Activated CD4-positive, alpha-beta T cell treated with anti-CD3 and anti-CD28 coated beads for 36 hours (primary cell): ENCODE data around the gene SLC37A4. TPM values are rescaled to one million over a fixed set of nuclear protein-coding genes. Genes with fewer than 3 reads are reported as not detected.
"Not testable (repeated sequence)": the region's sequence is repeated elsewhere in the genome, so short reads cannot be mapped to it uniquely, and the experiment has no call there.

Experiments used
- ATAC-seq: fragments of 200-7000 bp; cut with Tn5 transposase; one replicate; pipeline ENCODE4 v1.10.0; 2021; ENCODE audit warnings: mild to moderate bottlenecking, moderate library complexity
- CTCF ChIA-PET: fragments of 350-600 bp; sonication (Branson Sonifier 250); formaldehyde crosslinking; loops from one replicate; lab custom pipeline; 2021; ENCODE audit warnings: antibody characterized with exemption; lab: Charles Lee
- POLR2A ChIA-PET: fragments of 350-600 bp; sonication (Branson Sonifier 250); formaldehyde crosslinking; loops from one replicate; lab custom pipeline; 2021; ENCODE audit warnings: antibody characterized with exemption, inconsistent platforms; lab: Charles Lee
- DNase-seq: peaks from one replicate; pipeline ENCODE4 v3.0.0-alpha.2; 2020
- H3K27ac Mint-ChIP-seq: one replicate; pipeline ENCODE4 v1.8.0; 2021; ENCODE audit warnings: mixed read lengths
- H3K27me3 Mint-ChIP-seq: one replicate; pipeline ENCODE4 v1.8.0; 2021; ENCODE audit warnings: mixed read lengths
- H3K36me3 Mint-ChIP-seq: one replicate; pipeline ENCODE4 v1.8.0; 2021; ENCODE audit warnings: low read depth, mixed read lengths
- H3K4me1 Mint-ChIP-seq: one replicate; pipeline ENCODE4 v1.8.0; 2021; ENCODE audit warnings: mixed read lengths
- H3K4me3 Mint-ChIP-seq: one replicate; pipeline ENCODE4 v1.8.0; 2021; ENCODE audit warnings: mild to moderate bottlenecking, moderate library complexity, mixed read lengths
- H3K9me3 Mint-ChIP-seq: one replicate; pipeline ENCODE4 v1.8.0; 2021; ENCODE audit warnings: low read depth, mixed read lengths
- intact Hi-C, 2 experiments: fragments of 100-400 bp; cut with DNase I in 1 of 2; cut with micrococcal nuclease in 1 of 2; formaldehyde crosslinking; loops; one replicate each; pipeline versions ENCODE4 v1.14.2 to v1.15.1; 2022 to 2024; cut with DNase I, micrococcal nuclease
- total RNA-seq, 2 experiments: library from RNA; stranded (reverse); gene quantifications; one replicate each; pipeline ENCODE4 v1.2.3, GENCODE V29; 2021

The SLC37A4 gene
- total RNA-seq, 2 experiments from 2014 or later, result 26.2 to 36.2 TPM

GRCh38 chr11:119018074-119018938 lies 12.4 kb downstream of the SLC37A4 start, which contains the start of the genes RPS25 and TRAPPC4:
Gene RPS25 (minus strand): TSS chr11:119018343. CDS start chr11:119018284, 59 bp downstream.
Gene TRAPPC4 (plus strand): TSS chr11:119018766. CDS start chr11:119018796, 30 bp downstream.
- peaks cover 82% of the 10 kb centered on the region for H3K36me3 Mint-ChIP-seq
- H3K4me1 Mint-ChIP-seq, result peaks cover 53% of the 10 kb centered on the region
- no peaks in the 10 kb centered on the region for H3K9me3 Mint-ChIP-seq
- intact Hi-C loops, result loop anchor here (1.0 to 5.0 kb wide), 18 partner anchors 12 to 659 kb away; partner anchors contain the start of genes CENATAC (in 2 of the 2), HINFP (in 2 of the 2), HYOU1 (in 2 of the 2) and SLC37A4 (in 2 of the 2)
- peak; percentile 98 for DNase-seq
- peak within 1 kb of the TSS; percentile 99 for H3K27ac Mint-ChIP-seq
- ChIA-PET POLR2A (interaction anchor here (0.9 to 1.5 kb wide), 8 partner anchors 13 to 100 kb away, joined by 3 to 6 read pairs (median 3); partner anchors contain the start of genes CENATAC, DPAGT1 and VPS11), CTCF (interaction anchor here (0.6 to 2.1 kb wide), 7 partner anchors 9 to 305 kb away, joined by 3 to 9 read pairs (median 4); partner anchors contain the start of gene CENATAC)
- peak within 1 kb of the TSS; percentile 99 for H3K4me3 Mint-ChIP-seq
- no peaks in the 10 kb centered on the region for H3K27me3 Mint-ChIP-seq
- ATAC-seq, result peak; percentile 92

GRCh38 chr11:119017377-119017776 lies 13.3 kb downstream of the SLC37A4 start:
- DNase-seq, H3K27me3 Mint-ChIP-seq, H3K9me3 Mint-ChIP-seq, ATAC-seq: not testable (repeated sequence)
- ChIA-PET POLR2A (interaction anchor here (0.7 to 1.5 kb wide), 3 partner anchors 14 to 61 kb away, joined by 3 to 6 read pairs (median 3); partner anchors contain the start of genes CENATAC and UPK2), CTCF (interaction anchor here (1.3 kb wide), 1 partner anchor 228 kb away, joined by 8 read pairs; no protein-coding TSS in a partner anchor)
- intact Hi-C loops, result loop anchor here in 1 of 2 experiments (5.0 kb wide), 1 partner anchor 90 kb away; the partner anchor contains the start of gene BCL9L
- Mint-ChIP-seq H3K36me3 (peaks cover 84% of the 10 kb centered on the region), H3K27ac (peak overlapping the region; percentile 99), H3K4me3 (peak overlapping the region; percentile 99), H3K4me1 (peaks cover 48% of the 10 kb centered on the region)

- DNase-seq, result no peak
- CTCF ChIA-PET, result interaction anchor here (0.6 to 1.3 kb wide), 6 partner anchors 16 to 327 kb away, joined by 4 to 8 read pairs (median 4); partner anchors contain the start of gene C2CD2L
- ATAC-seq, result no peak
- Mint-ChIP-seq H3K27me3 (no peaks in the 10 kb centered on the region), H3K27ac (peak overlapping the region; percentile 99), H3K9me3 (no peaks in the 10 kb centered on the region), H3K4me1 (peaks cover 44% of the 10 kb centered on the region), H3K36me3 (peaks cover 79% of the 10 kb centered on the region), H3K4me3 (peak overlapping the region; percentile 99)
- POLR2A ChIA-PET, result interaction anchor here (0.6 to 1.5 kb wide), 4 partner anchors 11 to 145 kb away, joined by 3 to 11 read pairs (median 4); partner anchors contain the start of gene CENATAC
- intact Hi-C loops, result loop anchor here in 1 of 2 experiments (5.0 kb wide), 1 partner anchor 89 kb away; the partner anchor contains the start of gene BCL9L
These were observed 14.3 kb downstream of the SLC37A4 start for GRCh38 chr11:119016216-119017009.

GRCh38 chr11:119015054-119015611 lies 15.5 kb downstream of the SLC37A4 start:
- H3K4me1 Mint-ChIP-seq, result peaks cover 36% of the 10 kb centered on the region
- intact Hi-C loops, result loop anchor here in 1 of 2 experiments (5.0 kb wide), 1 partner anchor 88 kb away; the partner anchor contains the start of gene BCL9L

GRCh38 chr11:119014209-119014924 lies 16.3 kb downstream of the SLC37A4 start:
- H3K36me3 Mint-ChIP-seq, result peaks cover 71% of the 10 kb centered on the region
- intact Hi-C loops, result no loop called here
- no peak overlapping the region for H3K4me3 Mint-ChIP-seq
- CTCF ChIA-PET, result interaction anchor here (0.5 to 1.3 kb wide), 2 partner anchors 18 to 816 kb away, joined by 3 read pairs; no protein-coding TSS in a partner anchor
- H3K27ac Mint-ChIP-seq, result peak overlapping the region; percentile 51
- no peak for DNase-seq
- POLR2A ChIA-PET, result interaction anchor here (0.6 to 1.3 kb wide), 4 partner anchors 10 to 694 kb away, joined by 3 to 4 read pairs (median 3); partner anchors contain the start of gene CENATAC
- H3K4me1 Mint-ChIP-seq, result peaks cover 30% of the 10 kb centered on the region
- no peak for ATAC-seq
- H3K27me3 Mint-ChIP-seq, result no peaks in the 10 kb centered on the region
- H3K9me3 Mint-ChIP-seq, result no peaks in the 10 kb centered on the region

More at GRCh38 chr11:119015054-119015611, 15.5 kb downstream of the SLC37A4 start:
- Mint-ChIP-seq H3K9me3 (no peaks in the 10 kb centered on the region), H3K27ac (peak overlapping the region; percentile 99), H3K27me3 (no peaks in the 10 kb centered on the region), H3K36me3 (peaks cover 77% of the 10 kb centered on the region), H3K4me3 (peak overlapping the region; percentile 99)
- ChIA-PET POLR2A (interaction anchor here (0.6 to 1.5 kb wide), 2 partner anchors 18 to 205 kb away, joined by 3 to 6 read pairs; partner anchors contain the start of gene CENATAC), CTCF (interaction anchor here (0.7 to 1.3 kb wide), 4 partner anchors 15 to 325 kb away, joined by 3 to 5 read pairs (median 4); no protein-coding TSS in a partner anchor)
- no peak for DNase-seq
- ATAC-seq, result no peak

- ChIA-PET POLR2A (no interaction called here), CTCF (interaction anchor here (0.8 kb wide), 1 partner anchor 12 kb away, joined by 3 read pairs; no protein-coding TSS in a partner anchor)
- peaks cover 30% of the 10 kb centered on the region for H3K4me1 Mint-ChIP-seq
- ATAC-seq (no peak), DNase-seq (no peak)
- intact Hi-C loops, result no loop called here
- peak overlapping the region; percentile 39 for H3K27ac Mint-ChIP-seq
- no peaks in the 10 kb centered on the region for H3K9me3 Mint-ChIP-seq
- H3K4me3 Mint-ChIP-seq, result no peak overlapping the region
- H3K27me3 Mint-ChIP-seq, result no peaks in the 10 kb centered on the region
- H3K36me3 Mint-ChIP-seq, result peaks cover 63% of the 10 kb centered on the region
These were observed 18.0 kb downstream of the SLC37A4 start for GRCh38 chr11:119012629-119013170.

- ATAC-seq, result no peak
- no peak overlapping the region for H3K27ac Mint-ChIP-seq
- CTCF ChIA-PET, result interaction anchor here (0.6 to 0.8 kb wide), 2 partner anchors 11 to 104 kb away, joined by 3 to 4 read pairs; no protein-coding TSS in a partner anchor
- POLR2A ChIA-PET, result no interaction called here
- peaks cover 58% of the 10 kb centered on the region for H3K36me3 Mint-ChIP-seq
- H3K9me3 Mint-ChIP-seq, result no peaks in the 10 kb centered on the region
- no peak for DNase-seq
- H3K27me3 Mint-ChIP-seq, result no peaks in the 10 kb centered on the region
- H3K4me3 Mint-ChIP-seq, result no peak overlapping the region
- intact Hi-C loops, result no loop called here
- peaks cover 31% of the 10 kb centered on the region for H3K4me1 Mint-ChIP-seq
These were observed 19.1 kb downstream of the SLC37A4 start for GRCh38 chr11:119011476-119012053.

- ChIA-PET POLR2A (no interaction called here), CTCF (no interaction called here)
- H3K27ac Mint-ChIP-seq, result peak overlapping the region; percentile 21
- ATAC-seq (peak; percentile 75), DNase-seq (peak; percentile 21)
- intact Hi-C loops, result no loop called here
- no peaks in the 10 kb centered on the region for H3K27me3 Mint-ChIP-seq
- H3K36me3 Mint-ChIP-seq, result peaks cover 40% of the 10 kb centered on the region
- H3K9me3 Mint-ChIP-seq, result no peaks in the 10 kb centered on the region
- peaks cover 13% of the 10 kb centered on the region for H3K4me1 Mint-ChIP-seq
- no peak overlapping the region for H3K4me3 Mint-ChIP-seq
These were observed 24.0 kb downstream of the SLC37A4 start for GRCh38 chr11:119006656-119007055.

- Mint-ChIP-seq H3K4me3 (no peak overlapping the region), H3K36me3 (peaks cover 54% of the 10 kb centered on the region), H3K4me1 (peaks cover 38% of the 10 kb centered on the region), H3K27ac (no peak overlapping the region), H3K9me3 (no peaks in the 10 kb centered on the region), H3K27me3 (no peaks in the 10 kb centered on the region)
- ChIA-PET CTCF (interaction anchor here (0.9 to 1.4 kb wide), 2 partner anchors 11 to 15 kb away, joined by 3 to 4 read pairs; no protein-coding TSS in a partner anchor), POLR2A (no interaction called here)
- DNase-seq (no peak), ATAC-seq (no peak)
- intact Hi-C loops, result no loop called here
These were observed 29.8 kb downstream of the SLC37A4 start for GRCh38 chr11:119000906-119001305.
